NCI-H524 treated with DMSO at 0.1 percent for 48 hours (cell line): ENCODE data around the gene KCTD15.

Experiments
- DNase-seq: peaks from one replicate; lab custom pipeline; 2025; lab: John Stamatoyannopoulos, UW

The KCTD15 gene

GRCh38 chr19:33860312-33861090, 63.8 kb downstream of the KCTD15 start:
- no peak for DNase-seq

- no peak for DNase-seq
These were observed 65.3 kb downstream of the KCTD15 start for GRCh38 chr19:33861950-33862349.

DNA sequence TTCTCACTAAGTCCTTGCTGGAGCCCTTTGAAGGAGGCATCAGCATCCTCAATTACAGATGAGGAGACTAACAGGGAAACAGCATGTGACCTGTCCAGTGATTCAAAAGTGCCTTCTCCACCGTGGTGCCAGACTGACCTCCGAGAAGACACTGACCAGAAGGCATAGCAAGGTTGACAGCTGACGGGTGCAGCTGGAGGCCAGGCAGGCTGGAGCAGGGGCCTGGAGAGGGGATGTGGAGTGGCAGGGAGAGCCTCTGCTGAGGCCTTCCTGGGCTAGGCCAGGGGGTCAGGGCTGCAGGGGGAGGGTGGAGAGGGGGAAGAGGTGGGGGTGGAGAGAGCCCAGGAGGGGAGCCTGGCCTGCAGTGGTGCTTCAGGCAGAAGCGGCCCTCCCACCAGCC, 66.3 kb downstream of the KCTD15 start:
- DNase-seq, result no peak

DNA sequence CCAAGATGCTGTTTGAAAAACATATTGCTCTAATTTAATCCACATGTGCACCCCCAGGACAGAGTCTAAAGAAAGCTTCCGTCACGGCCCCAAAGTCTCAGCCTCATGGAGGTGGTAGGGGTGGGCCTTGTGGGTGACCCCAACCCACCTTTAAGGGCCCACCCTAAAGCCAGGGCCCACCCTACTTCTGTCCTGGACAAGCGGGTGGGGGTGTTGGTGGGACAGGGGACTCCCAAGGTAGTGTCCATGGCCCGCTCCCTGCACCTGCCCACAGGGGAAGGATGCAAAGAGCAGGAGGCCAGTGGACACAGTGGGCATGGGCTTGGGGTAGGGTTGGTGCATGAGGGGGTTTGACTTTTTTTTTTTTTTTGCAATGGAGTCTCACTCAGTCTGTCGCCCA, 66.8 kb downstream of the KCTD15 start:
- DNase-seq, result no peak

DNA sequence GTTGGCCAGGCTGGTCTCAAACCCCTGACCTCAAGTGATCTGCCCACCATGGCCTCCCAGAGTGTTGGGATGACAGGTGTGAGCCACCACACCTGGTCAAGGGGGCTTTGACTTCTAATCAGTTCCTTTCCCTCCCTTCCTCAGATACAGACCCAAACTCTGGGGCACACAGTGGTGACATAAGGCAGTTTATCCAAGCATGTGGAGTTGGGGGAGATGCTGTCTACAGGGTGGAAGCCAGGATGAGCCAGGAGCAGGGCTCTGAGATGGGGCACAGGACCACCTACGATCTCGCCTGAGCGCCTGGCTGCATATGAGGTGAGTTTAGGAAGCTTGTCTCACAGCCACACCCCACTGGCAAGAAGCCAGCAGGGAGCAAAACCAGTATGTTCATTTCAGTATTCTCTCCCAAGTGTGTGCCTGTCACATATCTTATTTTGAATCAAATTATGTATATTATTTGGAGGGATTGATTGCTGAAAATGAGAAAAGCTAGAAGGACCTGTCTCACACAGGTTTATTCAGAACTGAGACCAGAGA, 67.7 kb downstream of the KCTD15 start:
- DNase-seq, result no peak

DNA sequence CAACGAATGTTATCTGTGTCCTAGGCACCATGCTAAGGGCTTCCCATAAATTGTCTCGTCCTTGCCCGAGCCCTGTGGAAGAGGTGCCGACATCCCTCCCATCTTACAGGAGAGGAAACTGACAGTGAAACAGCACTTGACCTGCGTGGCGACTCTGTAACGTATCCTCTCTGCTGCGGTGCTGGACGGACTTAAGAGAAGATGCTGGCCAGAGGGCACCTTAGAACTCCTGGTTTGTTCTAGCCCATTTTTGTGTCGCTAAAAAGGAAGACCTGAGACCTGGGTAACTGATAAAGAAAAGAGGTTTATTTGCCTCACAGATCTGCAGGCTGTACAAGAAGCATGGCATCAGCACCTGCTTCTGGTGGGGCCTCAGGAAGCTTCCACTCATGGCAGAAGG, 68.6 kb downstream of the KCTD15 start:
- DNase-seq, result no peak
